Suppressor macrophage (primary cell): ENCODE results near the gene SORBS2.
A peak's percentile ranks its signal among the peaks of the same experiment; 100 is the strongest.

Experiments
- DNase-seq, 4 experiments: peaks; one replicate each; pipeline ENCODE4 v3.0.0-alpha.2; 2020 to 2022

The SORBS2 gene

DNA sequence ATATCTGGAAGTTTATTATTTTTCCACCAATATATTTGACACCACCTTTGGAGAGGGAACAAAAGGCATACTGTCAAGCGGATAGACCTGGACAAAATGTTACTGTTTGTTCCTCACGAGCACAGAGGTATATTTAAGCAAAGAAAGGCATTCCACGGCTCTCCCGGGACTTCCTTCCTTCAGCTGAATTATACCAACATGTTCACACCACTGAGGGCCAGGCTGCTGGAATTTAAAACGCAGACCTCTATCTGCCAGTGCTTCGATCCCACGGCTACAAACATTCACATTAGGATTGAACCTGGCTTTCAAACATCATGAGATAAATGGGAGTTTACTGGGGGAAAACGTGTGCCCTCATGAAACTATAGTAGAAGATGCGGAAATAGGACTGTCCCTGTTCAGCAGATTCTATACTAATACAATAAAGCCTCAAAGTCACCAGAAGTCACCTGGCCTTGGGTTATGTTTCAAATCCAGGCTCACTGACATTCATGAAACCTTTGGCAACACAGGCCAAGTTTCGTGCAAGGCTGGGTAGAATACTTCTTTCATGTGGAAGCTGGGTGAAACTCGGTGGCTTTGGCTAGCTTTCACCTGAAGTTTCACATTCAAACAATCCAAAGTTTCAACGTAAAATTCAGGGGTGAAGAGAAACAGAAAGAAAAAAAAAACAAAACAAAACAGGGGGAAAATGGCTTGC is 39.5 kb downstream of the SORBS2 start:
- DNase-seq = no peak

- no peak for DNase-seq
Observed at GRCh38 chr4:185771711-185772390, 40.1 kb downstream of the SORBS2 start.

DNA sequence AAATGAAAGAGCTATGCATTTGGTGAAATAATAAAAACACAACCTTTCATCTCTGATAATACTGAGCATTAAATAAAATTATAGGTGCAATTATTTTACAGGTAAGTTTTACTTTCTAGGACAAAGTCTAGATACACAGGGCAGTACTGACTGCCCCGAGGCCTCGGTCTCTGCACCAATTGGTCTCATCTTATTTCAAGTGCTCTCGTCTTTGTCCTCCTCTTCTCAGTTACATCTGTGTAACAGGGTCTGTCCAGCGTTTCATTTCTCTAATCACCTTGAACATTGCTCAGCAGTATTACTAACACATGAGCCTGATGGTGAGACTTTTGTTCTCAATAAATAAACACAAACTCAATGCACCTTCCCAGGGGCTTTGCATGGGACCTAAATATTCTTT is 44.5 kb downstream of the SORBS2 start:
- no peak for DNase-seq

DNA sequence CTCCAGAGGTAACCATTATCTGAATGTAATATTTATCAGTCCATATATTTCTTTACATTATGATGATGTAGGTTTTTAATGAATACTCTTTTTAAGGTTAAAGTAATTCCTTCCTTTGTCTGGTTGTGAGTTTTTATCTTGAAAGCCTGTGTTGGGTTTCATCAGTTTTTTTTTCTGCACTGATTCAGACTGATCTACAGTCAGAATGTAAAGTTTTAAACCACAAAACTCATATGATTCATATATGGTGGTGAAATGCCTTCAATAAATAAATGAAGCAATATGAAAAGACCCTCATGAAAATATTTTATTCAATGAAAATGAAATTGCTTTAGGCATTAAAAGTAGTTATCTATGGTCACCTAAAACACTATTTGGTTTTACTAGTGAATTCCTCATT is 47.1 kb downstream of the SORBS2 start:
- DNase-seq = no peak

DNA sequence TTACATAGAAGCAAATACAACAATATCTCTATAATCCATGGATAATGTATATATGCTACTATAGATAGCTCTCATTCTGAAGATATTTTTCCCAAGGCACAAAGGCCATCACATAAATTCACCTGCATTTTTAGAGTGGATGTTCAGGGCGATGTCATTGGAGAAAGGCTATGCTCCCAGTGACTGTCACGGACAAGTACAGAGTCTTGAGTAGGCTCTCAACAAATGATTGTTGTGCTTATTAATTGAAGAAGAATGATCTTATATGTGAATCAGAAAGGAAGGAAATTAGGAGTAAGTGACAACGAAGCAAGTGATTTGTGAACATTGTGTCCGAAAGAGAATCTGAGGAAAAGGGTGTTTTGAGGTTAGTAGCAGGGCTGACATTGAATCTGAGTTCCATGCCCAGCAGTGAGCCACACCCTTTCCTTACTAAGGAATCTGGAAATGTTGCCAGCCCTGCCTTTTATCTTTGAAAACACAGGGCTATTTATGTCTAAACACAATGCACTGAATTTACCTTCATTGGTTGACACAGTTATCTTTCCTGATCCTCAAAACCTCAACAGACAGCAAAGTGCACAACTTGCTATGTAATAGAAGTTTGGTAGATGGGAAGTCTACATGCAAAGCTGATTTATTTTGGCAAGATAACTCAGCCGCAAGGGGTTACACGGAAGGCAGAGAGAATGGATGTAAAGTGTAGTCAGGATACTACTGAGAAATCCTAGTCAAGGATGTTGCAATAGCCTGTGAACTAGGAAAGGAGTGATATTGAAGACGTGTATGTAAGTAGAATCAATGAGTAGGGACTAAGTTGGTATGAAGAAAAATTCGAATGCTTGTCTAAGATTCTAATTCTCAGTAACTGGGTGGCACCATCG is 50.4 kb downstream of the SORBS2 start:
- no peak for DNase-seq

- no peak for DNase-seq
Observed at GRCh38 chr4:185758807-185759206, 53.2 kb downstream of the SORBS2 start.

- no peak for DNase-seq
Observed at GRCh38 chr4:185755451-185755850, 56.5 kb downstream of the SORBS2 start.

GRCh38 chr4:185754961-185755360 is 57.0 kb downstream of the SORBS2 start:
- no peak for DNase-seq

- no peak for DNase-seq
Observed at GRCh38 chr4:185752872-185753271, 59.1 kb downstream of the SORBS2 start.

- no peak for DNase-seq
Observed at GRCh38 chr4:185749858-185750257, 62.1 kb downstream of the SORBS2 start.

DNA sequence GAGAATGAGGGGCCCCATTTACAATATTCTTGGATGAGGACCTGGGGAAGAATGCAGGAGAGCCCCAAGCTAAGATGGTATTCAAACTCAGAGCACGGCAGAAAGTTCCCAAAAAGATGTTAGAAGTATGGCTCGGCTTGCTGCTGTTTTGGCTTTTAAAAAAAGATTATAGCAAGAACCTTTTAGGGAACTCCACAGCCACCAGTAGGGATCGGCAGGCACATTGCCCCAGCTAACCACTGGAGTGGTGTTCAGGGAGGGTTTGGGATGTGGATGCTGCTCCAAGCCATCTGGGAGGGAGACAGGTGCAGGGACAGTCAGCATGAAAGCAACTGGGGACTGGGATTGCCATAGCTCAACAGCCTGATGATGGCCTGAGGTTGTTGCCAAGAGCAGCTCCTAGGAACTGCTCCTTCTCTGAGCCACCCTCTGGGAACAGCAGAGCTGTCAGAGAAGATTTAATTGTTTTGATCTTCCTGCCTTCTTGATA is 63.0 kb downstream of the SORBS2 start:
- DNase-seq = no peak

DNA sequence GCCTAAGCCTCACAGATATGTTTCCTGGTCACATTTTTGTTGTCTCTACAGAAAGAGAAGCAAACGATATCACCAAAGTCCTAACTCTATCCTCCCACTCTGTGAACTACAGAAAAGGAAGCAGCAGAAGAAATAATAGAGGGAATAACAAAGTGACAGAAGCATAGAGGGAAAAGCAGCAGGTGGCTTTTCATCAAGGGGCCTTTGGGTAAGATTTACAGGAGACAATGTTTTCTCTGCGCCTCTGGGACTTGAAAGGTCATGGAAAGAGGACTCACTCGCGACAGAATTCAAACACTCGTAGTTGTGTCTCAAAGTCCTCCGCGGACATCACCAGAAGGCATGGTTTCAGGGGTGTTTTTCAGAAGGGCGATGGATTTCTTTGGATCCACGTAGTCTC is 66.1 kb downstream of the SORBS2 start:
- no peak for DNase-seq

GRCh38 chr4:185744946-185745345 is 67.0 kb downstream of the SORBS2 start:
- DNase-seq = no peak

- no peak for DNase-seq
Observed at GRCh38 chr4:185744488-185744862, 67.5 kb downstream of the SORBS2 start.

DNA sequence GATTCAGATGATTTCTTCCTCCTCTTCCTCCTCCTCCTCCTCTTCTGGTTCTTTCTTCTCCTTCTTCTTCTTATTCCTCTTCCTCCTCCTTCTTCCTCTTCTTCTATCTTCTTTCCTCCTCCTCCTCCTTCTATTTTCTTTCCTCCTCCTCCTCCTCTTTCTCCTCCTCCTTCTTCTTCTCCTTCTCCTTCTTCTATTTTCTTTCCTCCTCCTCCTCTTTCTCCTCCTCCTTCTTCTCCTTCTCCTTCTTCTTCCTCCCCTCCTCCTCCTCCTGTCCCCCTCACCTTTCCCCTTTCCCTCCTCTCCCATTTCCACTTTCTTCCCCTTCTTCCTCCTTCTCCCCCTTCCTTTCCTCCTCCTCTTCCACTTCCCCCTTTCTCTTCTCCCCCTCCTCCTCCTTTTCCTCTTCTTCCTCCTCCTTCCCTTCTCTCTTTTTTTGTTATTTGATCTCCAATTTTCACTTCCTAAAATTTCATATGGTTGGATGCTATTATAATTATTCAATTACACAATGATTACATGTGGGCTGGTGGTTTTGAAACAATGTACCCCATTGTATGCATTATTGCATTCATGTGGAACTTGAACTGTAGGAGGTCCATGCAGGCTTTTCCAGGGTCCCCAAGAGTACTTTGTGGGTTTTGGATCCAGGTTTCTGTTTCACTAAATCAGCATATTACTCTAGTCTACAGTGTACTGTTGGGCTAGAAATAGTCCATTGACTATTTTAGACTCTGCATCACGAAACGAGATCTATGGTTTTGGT is 68.1 kb downstream of the SORBS2 start:
- DNase-seq = peak in 2 of 4 experiments; percentile 36 to 45

GRCh38 chr4:185742766-185743165 is 69.2 kb downstream of the SORBS2 start:
- no peak for DNase-seq

- no peak for DNase-seq
Observed at GRCh38 chr4:185741795-185742194, 70.2 kb downstream of the SORBS2 start.

DNA sequence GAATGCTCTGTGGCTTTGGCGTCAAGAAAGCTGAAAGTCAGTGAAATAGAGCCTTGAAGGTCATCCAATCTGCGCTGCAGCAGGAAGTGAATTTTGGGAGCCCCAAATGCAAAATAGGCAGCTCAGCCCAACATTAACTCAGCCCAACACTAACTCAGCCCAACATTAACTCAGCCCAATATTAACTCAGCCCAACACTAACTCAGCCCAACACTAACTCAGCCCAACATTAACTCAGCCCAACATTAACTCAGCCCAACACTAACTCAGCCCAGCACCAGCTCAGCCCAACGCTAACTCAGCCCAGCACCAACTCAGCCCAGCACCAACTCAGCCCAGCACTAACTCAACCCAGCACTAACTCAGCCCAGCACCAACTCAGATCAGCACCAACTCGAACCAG is 71.5 kb downstream of the SORBS2 start:
- peak; percentile 26 to 66 (median 44) for DNase-seq

DNA sequence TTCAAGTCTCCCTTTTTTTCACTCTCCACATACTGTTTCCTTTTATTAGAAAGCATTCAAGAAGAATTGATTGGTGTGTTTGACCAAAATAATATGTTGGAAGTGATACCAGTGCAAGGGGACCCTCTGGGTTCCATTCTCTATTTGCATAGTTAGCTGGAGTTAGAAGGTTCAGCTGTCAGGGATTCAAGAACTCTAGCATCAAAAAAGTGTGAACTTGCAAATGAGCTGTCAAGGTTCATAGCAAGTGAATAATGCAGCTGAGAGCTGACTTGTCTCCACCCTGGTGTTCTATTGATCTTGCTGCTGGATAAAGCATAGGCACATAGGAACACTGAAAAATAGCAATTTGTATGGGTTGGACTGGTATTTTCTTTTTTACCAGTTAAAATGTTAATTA is 73.2 kb downstream of the SORBS2 start:
- no peak for DNase-seq

GRCh38 chr4:185738038-185738552 is 73.9 kb downstream of the SORBS2 start:
- DNase-seq = peak in 2 of 4 experiments; percentile 18 to 45

- DNase-seq = no peak
Observed at GRCh38 chr4:185737489-185738037, 74.4 kb downstream of the SORBS2 start.

DNA sequence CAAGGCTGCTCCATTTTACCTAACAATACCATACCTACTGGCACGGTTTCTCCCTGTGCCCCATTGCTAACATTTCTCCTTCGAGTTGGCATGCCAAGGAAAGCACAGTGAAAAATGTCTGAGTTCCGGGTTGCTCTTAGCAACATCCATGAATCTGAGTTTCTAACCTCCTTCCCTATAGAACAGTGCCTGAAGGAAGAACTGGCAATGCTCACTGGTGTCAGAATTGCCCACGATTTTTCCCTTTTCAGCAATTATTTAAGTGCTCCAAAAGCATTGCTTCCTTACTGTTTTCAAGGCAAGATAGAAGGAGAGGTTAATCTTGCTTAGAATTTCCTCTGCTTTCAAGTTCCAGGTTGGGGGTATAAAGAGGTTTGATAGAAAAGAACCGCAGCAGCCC is 75.1 kb downstream of the SORBS2 start:
- peak in 1 of 4 experiments; percentile 10 for DNase-seq
